Measurements from ENCODE around the gene RLN3. TPM values are rescaled to one million over a fixed set of nuclear protein-coding genes. Genes with fewer than 3 reads are reported as not detected.

RLN3 gene
- total and polyA plus RNA-seq, 2 experiments from 2014 or later: not detected

GRCh38 chr19:14054721-14055120, 26.8 kb downstream of the RLN3 start:
- Histone ChIP-seq H3K4me2 (no peak overlapping the region), H2AFZ (no peak overlapping the region), H3K4me3 (no peak overlapping the region), H3F3A (replicated peaks; ENCODE audit: low read depth) (no peaks in the 10 kb centered on the region; the same call in 1 of the 2 replicates), H3K9me2 (ENCODE audit: insufficient read depth) (no peaks in the 10 kb centered on the region), H4K20me1 (replicated peaks; ENCODE audit: insufficient read depth) (no peaks in the 10 kb centered on the region; the same call in 1 of the 2 replicates), H3K36me3 (ENCODE audit: insufficient read depth) (no peaks in the 10 kb centered on the region), H3K27me3 (ENCODE audit: insufficient read depth) (peaks cover 22% of the 10 kb centered on the region), H3K4me1 (ENCODE audit: insufficient read depth) (peaks cover 4% of the 10 kb centered on the region; the same call in 1 of the 2 replicates), H3K79me2 (replicated peaks; ENCODE audit: insufficient read depth) (no peaks in the 10 kb centered on the region), H3K27ac (ENCODE audit: low read depth) (no peak overlapping the region)
- Mint-ChIP-seq H3K27ac (no peak overlapping the region), H3K36me3 (ENCODE audit: low read depth) (peaks cover 24% of the 10 kb centered on the region), H3K27me3 (ENCODE audit: insufficient read depth, low read depth, poor library complexity) (peaks cover 31% of the 10 kb centered on the region), H3K4me3 (no peak overlapping the region), H3K9me3 (no peaks in the 10 kb centered on the region; the same call in 2 of the 3 replicates), H3K4me1 (peaks cover 9% of the 10 kb centered on the region; the same call in 2 of the 3 replicates)
- no peak for DNase-seq (ENCODE audit: low spot score)
- TF ChIP-seq NANOG (IDR thresholded peaks at IDR 0.05; ENCODE audit: borderline replicate concordance) (no peak), ZNF462 (CRISPR knock-in tag; IDR thresholded peaks at IDR 0.05) (no peak), JUNB (IDR thresholded peaks at IDR 0.05; ENCODE audit: unreplicated experiment) (no peak), ZNF114 (CRISPR knock-in tag; IDR thresholded peaks at IDR 0.05) (no peak), POLR2AphosphoS5 (IDR thresholded peaks at IDR 0.05; ENCODE audit: low read depth) (no peak), EZH2phosphoT487 (IDR thresholded peaks at IDR 0.05; ENCODE audit: unreplicated experiment) (no peak), STAT1 (IDR thresholded peaks at IDR 0.05; ENCODE audit: unreplicated experiment) (no peak), ZNF331 (CRISPR knock-in tag; IDR thresholded peaks at IDR 0.05; ENCODE audit: low read depth) (no peak), CREB1 (CRISPR knock-in tag; IDR thresholded peaks at IDR 0.05; ENCODE audit: low read depth) (no peak)
- TF ChIP-seq, protein P1, sequence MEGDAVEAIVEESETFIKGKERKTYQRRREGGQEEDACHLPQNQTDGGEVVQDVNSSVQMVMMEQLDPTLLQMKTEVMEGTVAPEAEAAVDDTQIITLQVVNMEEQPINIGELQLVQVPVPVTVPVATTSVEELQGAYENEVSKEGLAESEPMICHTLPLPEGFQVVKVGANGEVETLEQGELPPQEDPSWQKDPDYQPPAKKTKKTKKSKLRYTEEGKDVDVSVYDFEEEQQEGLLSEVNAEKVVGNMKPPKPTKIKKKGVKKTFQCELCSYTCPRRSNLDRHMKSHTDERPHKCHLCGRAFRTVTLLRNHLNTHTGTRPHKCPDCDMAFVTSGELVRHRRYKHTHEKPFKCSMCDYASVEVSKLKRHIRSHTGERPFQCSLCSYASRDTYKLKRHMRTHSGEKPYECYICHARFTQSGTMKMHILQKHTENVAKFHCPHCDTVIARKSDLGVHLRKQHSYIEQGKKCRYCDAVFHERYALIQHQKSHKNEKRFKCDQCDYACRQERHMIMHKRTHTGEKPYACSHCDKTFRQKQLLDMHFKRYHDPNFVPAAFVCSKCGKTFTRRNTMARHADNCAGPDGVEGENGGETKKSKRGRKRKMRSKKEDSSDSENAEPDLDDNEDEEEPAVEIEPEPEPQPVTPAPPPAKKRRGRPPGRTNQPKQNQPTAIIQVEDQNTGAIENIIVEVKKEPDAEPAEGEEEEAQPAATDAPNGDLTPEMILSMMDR (conservative IDR thresholded peaks at IDR 0.05; ENCODE audit: low read depth in 2 of 2): no peak
- no peak for ATAC-seq
